OCI-LY7 (cell line): ENCODE results near the gene ANKRD11. TPM values are rescaled to one million over a fixed set of nuclear protein-coding genes. Genes with fewer than 3 reads are reported as not detected.

ENCODE experiments used
- BruUV-seq: library from RNA; stranded (reverse); fragments of 400-500 nt; replicated peaks from 2 replicates; lab custom pipeline; 2021; lab: Mats Ljungman, UMichigan
- CTCF ChIA-PET: fragments of 300-600 bp; sonication (Branson Sonifier 250); formaldehyde crosslinking; loops from one replicate; lab custom pipeline; 2022; ENCODE audit warnings: antibody characterized with exemption; ENCODE audit not compliant: unreplicated experiment; lab: Charles Lee
- POLR2A ChIA-PET: fragments of 300-600 bp; sonication (Branson Sonifier 250); formaldehyde crosslinking; loops from one replicate; lab custom pipeline; 2022; ENCODE audit warnings: antibody characterized with exemption; lab: Charles Lee
- DNase-seq: peaks from one replicate; pipeline ENCODE4 v3.0.0-alpha.2; 2015; ENCODE audit warnings: low spot score
- H2AFZ ChIP-seq: fragments of 200-600 bp; sonication (generic), shearing (Covaris generic); 2 replicates; pipeline ENCODE4 v1.6.1; 2014; ENCODE audit warnings: mild to moderate bottlenecking, antibody characterized with exemption, low read length, moderate library complexity
- H3K27ac ChIP-seq: fragments of 200-600 bp; sonication (generic); 2 replicates; pipeline ENCODE4 v1.5.1; 2014; ENCODE audit warnings: mixed run types, low read depth, mild to moderate bottlenecking, moderate library complexity, low read length, inconsistent platforms; ENCODE audit not compliant: poor library complexity, severe bottlenecking
- H3K36me3 ChIP-seq: fragments of 200-600 bp; sonication (generic); 2 replicates; pipeline ENCODE4 v1.6.1; 2014; ENCODE audit warnings: mild to moderate bottlenecking, antibody characterized with exemption, low read length, moderate library complexity, mixed read lengths; ENCODE audit not compliant: insufficient read depth
- H3K4me1 ChIP-seq: fragments of 200-600 bp; sonication (generic); 2 replicates; pipeline ENCODE4 v1.5.1; 2014; ENCODE audit warnings: mild to moderate bottlenecking, low read length; ENCODE audit not compliant: insufficient read depth, poor library complexity, severe bottlenecking
- H3K4me2 ChIP-seq: fragments of 200-600 bp; sonication (generic); 2 replicates; pipeline ENCODE4 v1.6.1; 2014; ENCODE audit warnings: mild to moderate bottlenecking, low read length
- H3K4me3 ChIP-seq: fragments of 200-600 bp; sonication (generic); 2 replicates; pipeline ENCODE4 v1.5.1; 2014; ENCODE audit warnings: mild to moderate bottlenecking, low read depth, low read length; ENCODE audit not compliant: poor library complexity, severe bottlenecking
- H3K79me2 ChIP-seq: fragments of 200-600 bp; sonication (generic); 2 replicates; pipeline ENCODE4 v1.6.1; 2016; ENCODE audit warnings: low read depth, mild to moderate bottlenecking, low read length, moderate library complexity, mixed read lengths; ENCODE audit not compliant: insufficient read depth
- H3K9me2 ChIP-seq: fragments of 200-600 bp; sonication (generic); 2 replicates; pipeline ENCODE4 v1.6.1; 2016; ENCODE audit warnings: mild to moderate bottlenecking, low read length, mixed read lengths; ENCODE audit not compliant: insufficient read depth
- H3K9me3 ChIP-seq: fragments of 200-600 bp; sonication (generic); 2 replicates; pipeline ENCODE4 v1.6.1; 2014; ENCODE audit warnings: mild to moderate bottlenecking, mixed run types, low read length, mixed read lengths
- H4K20me1 ChIP-seq: fragments of 200-600 bp; sonication (generic); 2 replicates; pipeline ENCODE4 v1.6.1; 2014; ENCODE audit warnings: mild to moderate bottlenecking, antibody characterized with exemption, low read length, moderate library complexity, mixed read lengths; ENCODE audit not compliant: insufficient read depth
- EZH2phosphoT487 ChIP-seq: fragments of 200-600 bp; sonication (generic); IDR thresholded peaks from 2 replicates; pipeline ENCODE4 v1.6.1; 2018; ENCODE audit warnings: low read depth, borderline replicate concordance, mild to moderate bottlenecking, mixed run types, antibody characterized with exemption, low read length, moderate library complexity, mixed read lengths
- intact Hi-C: fragments of 100-400 bp; cut with micrococcal nuclease; formaldehyde crosslinking; loops from one replicate; pipeline ENCODE4 v1.10.0; 2022; ENCODE audit not compliant: unreplicated experiment
- total RNA-seq, 2 experiments: library from RNA; depleted of rRNA in 1 of 2; stranded (reverse); fragments of >200 nt in 1 of 2; shearing (Covaris generic) in 1 of 2; gene quantifications; 2 replicates each; pipeline ENCODE4 v1.2.3, GENCODE V29; 2014 to 2022
- TF ChIP-seq, protein P1 (sequence below): fragments of 200-600 bp; sonication (generic); conservative IDR thresholded peaks from 2 replicates; pipeline ENCODE4 v1.5.1; 2014; ENCODE audit warnings: mild to moderate bottlenecking, antibody characterized with exemption, low read length, moderate library complexity, mixed read lengths

ANKRD11 gene
- total RNA-seq, 2 experiments from 2014 or later, result 89.1 to 251 TPM

GRCh38 chr16:89314357-89314756, 176.0 kb downstream of the ANKRD11 start:
- H4K20me1 ChIP-seq, result peaks cover 25% of the 10 kb centered on the region
- POLR2A ChIA-PET, result no interaction called here
- peaks cover 68% of the 10 kb centered on the region for H3K36me3 ChIP-seq
- intact Hi-C loops, result no loop called here
- H3K27ac ChIP-seq, result no peak overlapping the region
- H3K4me1 ChIP-seq, result peaks cover 38% of the 10 kb centered on the region
- no peaks in the 10 kb centered on the region for H3K9me3 ChIP-seq
- no peak for DNase-seq
- H3K4me2 ChIP-seq, result no peak overlapping the region
- H2AFZ ChIP-seq, result no peak overlapping the region
- H3K4me3 ChIP-seq, result no peak overlapping the region
- CTCF ChIA-PET, result interaction anchor here (0.6 kb wide), 1 partner anchor 211 kb away, joined by 3 read pairs; no protein-coding TSS in a partner anchor
- BruUV-seq, result no TSS peak
- TF ChIP-seq, protein P1, sequence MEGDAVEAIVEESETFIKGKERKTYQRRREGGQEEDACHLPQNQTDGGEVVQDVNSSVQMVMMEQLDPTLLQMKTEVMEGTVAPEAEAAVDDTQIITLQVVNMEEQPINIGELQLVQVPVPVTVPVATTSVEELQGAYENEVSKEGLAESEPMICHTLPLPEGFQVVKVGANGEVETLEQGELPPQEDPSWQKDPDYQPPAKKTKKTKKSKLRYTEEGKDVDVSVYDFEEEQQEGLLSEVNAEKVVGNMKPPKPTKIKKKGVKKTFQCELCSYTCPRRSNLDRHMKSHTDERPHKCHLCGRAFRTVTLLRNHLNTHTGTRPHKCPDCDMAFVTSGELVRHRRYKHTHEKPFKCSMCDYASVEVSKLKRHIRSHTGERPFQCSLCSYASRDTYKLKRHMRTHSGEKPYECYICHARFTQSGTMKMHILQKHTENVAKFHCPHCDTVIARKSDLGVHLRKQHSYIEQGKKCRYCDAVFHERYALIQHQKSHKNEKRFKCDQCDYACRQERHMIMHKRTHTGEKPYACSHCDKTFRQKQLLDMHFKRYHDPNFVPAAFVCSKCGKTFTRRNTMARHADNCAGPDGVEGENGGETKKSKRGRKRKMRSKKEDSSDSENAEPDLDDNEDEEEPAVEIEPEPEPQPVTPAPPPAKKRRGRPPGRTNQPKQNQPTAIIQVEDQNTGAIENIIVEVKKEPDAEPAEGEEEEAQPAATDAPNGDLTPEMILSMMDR, result no peak
- TF ChIP-seq EZH2phosphoT487, result no peak
- H3K9me2 ChIP-seq, result no peaks in the 10 kb centered on the region
- H3K79me2 ChIP-seq, result peaks cover 86% of the 10 kb centered on the region

GRCh38 chr16:89313583-89313982, 176.8 kb downstream of the ANKRD11 start:
- Histone ChIP-seq H3K9me3 (no peaks in the 10 kb centered on the region), H3K4me2 (no peak overlapping the region), H3K9me2 (no peaks in the 10 kb centered on the region), H3K4me3 (no peak overlapping the region), H3K27ac (no peak overlapping the region), H2AFZ (no peak overlapping the region), H4K20me1 (peaks cover 25% of the 10 kb centered on the region), H3K79me2 (peaks cover 86% of the 10 kb centered on the region), H3K36me3 (peaks cover 74% of the 10 kb centered on the region), H3K4me1 (peaks cover 39% of the 10 kb centered on the region)
- no peak for TF ChIP-seq EZH2phosphoT487
- TF ChIP-seq, protein P1, result no peak
- BruUV-seq, result no TSS peak
- CTCF ChIA-PET, result interaction anchor here (0.6 kb wide), 1 partner anchor 212 kb away, joined by 3 read pairs; no protein-coding TSS in a partner anchor
- POLR2A ChIA-PET, result interaction anchor here (0.6 kb wide), 1 partner anchor 163 kb away, joined by 3 read pairs; no protein-coding TSS in a partner anchor
- DNase-seq, result no peak
- intact Hi-C loops, result no loop called here

DNA sequence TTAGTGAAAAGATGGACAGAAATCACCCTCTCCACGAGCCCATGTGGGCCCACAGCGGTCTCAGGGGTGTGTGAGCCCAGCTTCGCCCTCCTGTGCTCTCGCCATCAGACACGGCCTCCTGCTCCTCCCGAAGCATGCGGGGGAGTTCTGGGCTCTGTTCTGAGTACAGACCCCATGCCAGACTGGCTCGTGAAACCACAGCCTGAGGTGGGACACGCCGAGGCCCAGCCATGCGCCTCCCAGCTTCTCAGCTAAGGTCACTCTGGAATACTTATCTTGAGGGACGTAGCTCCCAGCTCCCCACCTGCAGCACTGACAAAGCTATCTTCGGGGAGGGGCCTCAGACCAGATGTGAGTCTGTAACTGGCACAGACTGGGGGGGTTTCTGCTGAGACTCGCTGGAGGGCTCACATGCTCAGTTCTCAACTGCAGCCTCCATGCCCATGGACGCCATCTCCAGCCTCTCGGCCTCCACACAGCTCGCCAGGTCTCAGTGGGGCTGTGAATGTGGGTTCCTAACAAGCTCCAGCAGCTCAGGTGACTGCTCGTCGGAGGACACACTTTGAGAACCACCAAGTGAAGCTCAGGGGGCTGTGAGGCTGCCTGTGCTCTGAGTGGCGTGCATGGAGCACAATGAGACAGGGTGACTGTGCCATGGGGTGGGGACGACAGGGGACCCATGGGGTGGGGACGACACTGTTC, 177.6 kb downstream of the ANKRD11 start:
- no peak overlapping the region for H3K27ac ChIP-seq
- peaks cover 30% of the 10 kb centered on the region for H4K20me1 ChIP-seq

More for the DNA sequence above, 177.6 kb downstream of the ANKRD11 start:
- H3K9me3 ChIP-seq, result no peaks in the 10 kb centered on the region
- H3K36me3 ChIP-seq, result peaks cover 82% of the 10 kb centered on the region
- intact Hi-C loops, result no loop called here
- ChIA-PET CTCF (interaction anchor here (0.5 kb wide), 1 partner anchor 13 kb away, joined by 3 read pairs; no protein-coding TSS in a partner anchor), POLR2A (no interaction called here)
- H3K79me2 ChIP-seq, result peaks cover 86% of the 10 kb centered on the region
- BruUV-seq, result no TSS peak
- peaks cover 39% of the 10 kb centered on the region for H3K4me1 ChIP-seq
- H3K4me2 ChIP-seq, result no peak overlapping the region
- no peak overlapping the region for H2AFZ ChIP-seq
- TF ChIP-seq, protein P1, result no peak
- no peak for TF ChIP-seq EZH2phosphoT487
- no peaks in the 10 kb centered on the region for H3K9me2 ChIP-seq
- DNase-seq, result no peak
- no peak overlapping the region for H3K4me3 ChIP-seq
